MG63 (cell line): ENCODE measurements around the gene TMEM132A. TPM values are rescaled to one million over a fixed set of nuclear protein-coding genes. Genes with fewer than 3 reads are reported as not detected.
"Not testable (repeated sequence)": the region's sequence is repeated elsewhere in the genome, so short reads cannot be mapped to it uniquely, and the experiment has no call there.

Experiments
- DNase-seq: peaks from one replicate; pipeline ENCODE4 v3.0.0-alpha.2; 2020
- H3K27me3 ChIP-seq: fragments of 250-450 bp; sonication (Bioruptor Pico); 2 replicates; pipeline ENCODE4 v1.5.1; 2020; ENCODE audit warnings: mild to moderate bottlenecking, moderate library complexity
- H3K36me3 ChIP-seq: fragments of 250-450 bp; sonication (Bioruptor Pico); 2 replicates; pipeline ENCODE4 v1.5.1; 2020; ENCODE audit warnings: mild to moderate bottlenecking, moderate library complexity
- H3K4me3 ChIP-seq: fragments of 250-450 bp; sonication (Bioruptor Pico); 2 replicates; pipeline ENCODE4 v1.5.1; 2020; ENCODE audit warnings: mild to moderate bottlenecking, moderate library complexity
- H3K9me3 ChIP-seq: fragments of 250-450 bp; sonication (Bioruptor Pico); 2 replicates; pipeline ENCODE4 v1.5.1; 2020; ENCODE audit warnings: mild to moderate bottlenecking, moderate library complexity
- total RNA-seq: library from RNA; depleted of rRNA; stranded (reverse); fragments of >200 nt; shearing (Covaris generic); gene quantifications from 2 replicates; pipeline ENCODE4 v1.2.3, GENCODE V29; 2014; ENCODE audit warnings: low replicate concordance

Gene TMEM132A
- total RNA-seq, 1 experiment from 2014 or later, result 16.3 TPM

DNA sequence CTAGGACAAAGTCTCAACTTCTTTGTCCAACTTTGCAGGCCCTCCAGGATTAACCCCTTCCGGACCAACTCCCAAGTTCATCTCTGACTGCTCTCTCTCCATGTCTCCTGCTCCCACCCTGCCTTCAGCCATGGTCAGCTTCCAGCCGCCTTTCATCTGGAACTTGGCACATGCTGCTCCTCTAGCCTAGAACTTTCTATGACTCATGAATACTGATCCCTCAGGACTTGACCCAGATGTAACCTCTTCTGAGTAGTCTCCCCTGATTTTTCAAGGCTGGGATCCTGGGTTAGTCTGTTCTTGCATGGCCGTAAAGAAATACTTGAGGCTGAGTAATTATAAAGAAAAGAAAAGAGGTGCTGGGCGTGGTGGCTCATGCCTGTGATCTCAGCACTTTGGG lies 32.9 kb downstream of the TMEM132A start:
- Histone ChIP-seq H3K4me3 (no peak overlapping the region), H3K9me3 (no peaks in the 10 kb centered on the region), H3K27me3 (no peaks in the 10 kb centered on the region), H3K36me3 (no peaks in the 10 kb centered on the region)
- DNase-seq, result no peak

DNA sequence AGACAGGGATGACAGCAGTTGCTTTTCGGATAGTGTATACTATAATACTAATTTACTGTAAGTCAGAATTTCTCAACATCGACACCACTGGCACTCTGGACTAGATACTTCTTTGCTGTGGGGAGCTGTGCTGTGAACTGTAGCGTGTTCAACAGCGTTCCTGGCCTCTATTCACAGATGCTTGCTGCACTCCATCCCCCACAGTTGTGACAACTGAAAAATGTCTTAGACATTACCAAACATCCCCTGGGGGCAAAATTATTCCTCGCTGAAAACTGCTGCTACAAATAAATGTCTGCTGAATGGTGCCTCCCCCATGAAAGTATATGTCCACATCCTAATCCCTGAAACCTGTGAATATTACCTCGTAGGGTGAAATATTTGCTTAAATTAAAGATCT lies 35.2 kb downstream of the TMEM132A start:
- Histone ChIP-seq H3K27me3 (no peaks in the 10 kb centered on the region), H3K9me3 (no peaks in the 10 kb centered on the region), H3K36me3 (no peaks in the 10 kb centered on the region), H3K4me3 (no peak overlapping the region)
- DNase-seq, result no peak

DNA sequence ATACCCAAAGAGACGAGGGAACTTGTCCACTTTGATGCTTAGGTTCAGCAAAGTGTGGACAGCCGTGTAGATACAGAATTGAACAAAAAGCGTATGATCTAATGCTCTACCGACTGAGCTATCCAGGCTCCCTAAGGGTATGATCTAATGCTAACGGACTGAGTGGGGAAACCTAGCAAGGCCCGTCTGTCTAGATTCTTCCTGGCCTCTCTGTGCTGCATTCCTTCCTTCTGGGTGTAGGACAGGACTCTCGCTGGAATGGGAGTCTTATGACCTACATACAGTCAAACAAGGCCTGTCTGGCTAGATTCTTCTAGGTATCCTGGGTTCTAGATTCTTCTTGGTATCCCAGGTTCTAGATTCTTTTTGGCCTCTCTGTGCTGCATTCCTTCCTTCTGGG lies 36.1 kb downstream of the TMEM132A start:
- no peaks in the 10 kb centered on the region for H3K9me3 ChIP-seq
- H3K27me3 ChIP-seq, result no peaks in the 10 kb centered on the region
- no peak overlapping the region for H3K4me3 ChIP-seq
- DNase-seq, result no peak
- no peaks in the 10 kb centered on the region for H3K36me3 ChIP-seq

DNA sequence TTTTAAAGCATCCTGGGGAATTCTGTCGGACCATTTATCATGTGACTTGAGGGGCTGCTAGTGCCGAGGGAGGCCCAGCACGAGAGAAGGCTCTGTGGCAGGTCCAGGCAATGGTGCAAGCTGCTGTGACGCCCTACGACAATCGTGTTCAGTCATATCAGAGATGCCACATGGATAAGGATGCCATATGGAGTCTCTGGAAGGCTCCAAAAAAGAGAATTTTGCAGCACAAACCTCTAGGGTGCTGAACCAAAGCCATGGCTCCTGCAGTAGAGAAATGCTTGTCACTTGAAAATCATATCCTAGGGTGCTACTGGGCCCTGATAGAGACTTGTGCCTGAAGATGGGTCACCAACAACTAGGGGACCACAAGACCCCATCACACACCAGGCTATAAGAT lies 40.5 kb downstream of the TMEM132A start:
- H3K36me3 ChIP-seq, result no peaks in the 10 kb centered on the region
- peaks cover 12% of the 10 kb centered on the region for H3K9me3 ChIP-seq
- no peak overlapping the region for H3K4me3 ChIP-seq
- H3K27me3 ChIP-seq, result no peaks in the 10 kb centered on the region
- DNase-seq, result no peak

DNA sequence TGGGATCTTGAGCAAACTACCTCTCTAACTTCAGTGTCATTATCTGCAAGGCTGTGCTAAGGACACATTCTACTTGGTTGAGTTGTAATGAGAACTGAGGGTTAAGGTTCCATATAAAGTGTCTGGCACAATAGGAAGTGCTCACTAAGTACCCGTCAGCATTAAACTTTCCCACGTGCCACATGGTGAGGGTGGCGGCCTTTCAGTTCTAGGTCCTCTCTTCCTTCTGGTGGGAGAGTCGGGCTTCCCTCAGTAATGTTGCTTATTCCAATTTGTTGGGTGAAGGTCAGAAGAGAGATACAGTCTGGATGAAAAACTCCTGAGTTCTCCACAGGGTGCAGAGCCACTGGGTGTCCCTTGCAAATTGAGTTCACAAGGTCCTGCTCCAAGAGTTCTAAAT lies 42.6 kb downstream of the TMEM132A start:
- no peaks in the 10 kb centered on the region for H3K36me3 ChIP-seq
- H3K9me3 ChIP-seq, result peaks cover 12% of the 10 kb centered on the region
- no peaks in the 10 kb centered on the region for H3K27me3 ChIP-seq
- H3K4me3 ChIP-seq, result no peak overlapping the region
- DNase-seq, result no peak

DNA sequence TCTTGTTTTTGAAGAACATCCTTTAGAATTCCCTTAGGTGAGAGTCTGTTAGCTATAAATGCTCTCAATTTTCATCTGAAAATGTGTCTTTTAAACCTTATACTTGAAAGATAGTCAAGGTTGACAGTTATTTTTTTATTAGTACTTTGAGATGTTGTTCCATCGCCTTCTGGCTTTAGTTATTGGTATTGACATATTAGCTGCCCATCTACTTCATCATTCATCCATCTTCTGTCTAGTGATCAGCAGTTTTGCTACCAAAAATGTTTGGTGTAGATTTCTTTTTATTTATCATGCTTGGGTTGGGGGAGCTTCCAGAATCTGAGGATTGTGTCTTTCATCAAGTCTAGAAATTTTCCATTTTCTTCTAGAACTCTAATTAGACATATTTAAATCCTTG lies 44.0 kb downstream of the TMEM132A start:
- Histone ChIP-seq H3K36me3 (no peaks in the 10 kb centered on the region), H3K27me3 (no peaks in the 10 kb centered on the region), H3K9me3 (peaks cover 12% of the 10 kb centered on the region), H3K4me3 (no peak overlapping the region)
- DNase-seq, result no peak

DNA sequence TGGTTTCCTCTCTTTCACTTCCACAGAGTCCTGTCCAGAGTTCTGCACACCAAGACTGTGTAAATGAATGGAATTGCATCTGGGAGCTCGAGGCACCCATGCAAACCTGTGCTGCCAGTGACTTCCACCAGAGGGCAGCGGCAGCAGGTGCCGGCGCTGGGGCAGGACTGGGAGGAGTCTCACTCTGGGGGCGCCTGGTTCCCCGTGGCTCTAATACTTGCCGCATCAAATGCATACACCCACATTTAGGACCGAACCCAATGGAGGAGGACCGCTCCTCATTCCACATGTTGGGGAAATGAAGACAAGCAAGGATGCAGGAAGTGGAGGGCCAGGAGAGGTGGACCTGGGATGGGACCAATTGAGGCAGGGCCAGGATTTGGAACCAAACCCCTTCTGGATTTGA lies 46.1 kb downstream of the TMEM132A start:
- H3K36me3 ChIP-seq, result no peaks in the 10 kb centered on the region
- H3K9me3 ChIP-seq, result peaks cover 12% of the 10 kb centered on the region
- peak; percentile 26 for DNase-seq

DNA sequence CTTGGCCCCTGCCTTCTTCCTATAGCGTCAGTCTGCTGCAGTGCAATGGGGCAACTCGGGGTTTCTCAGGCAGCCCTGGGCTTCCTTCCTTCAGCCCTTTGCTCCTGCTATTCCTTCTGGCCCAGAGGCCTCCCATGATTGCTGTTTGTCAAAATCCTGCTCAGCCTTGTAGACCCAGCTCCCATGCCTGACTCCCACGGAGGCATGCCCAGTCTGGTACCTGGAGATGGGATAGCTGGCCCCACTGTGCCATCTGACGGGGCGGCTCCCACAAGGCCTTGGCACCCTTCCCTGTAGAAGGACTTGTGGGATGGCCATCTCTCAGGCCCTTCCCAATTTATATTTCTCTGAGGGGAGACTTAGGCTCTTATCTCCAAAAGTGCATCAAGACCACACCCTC lies 46.6 kb downstream of the TMEM132A start:
- Histone ChIP-seq H3K36me3 (no peaks in the 10 kb centered on the region), H3K27me3 (no peaks in the 10 kb centered on the region), H3K4me3 (no peak overlapping the region), H3K9me3 (peaks cover 12% of the 10 kb centered on the region)
- no peak for DNase-seq

More for the DNA sequence above, 46.1 kb downstream of the TMEM132A start:
- Histone ChIP-seq H3K27me3 (no peaks in the 10 kb centered on the region), H3K4me3 (no peak overlapping the region)

DNA sequence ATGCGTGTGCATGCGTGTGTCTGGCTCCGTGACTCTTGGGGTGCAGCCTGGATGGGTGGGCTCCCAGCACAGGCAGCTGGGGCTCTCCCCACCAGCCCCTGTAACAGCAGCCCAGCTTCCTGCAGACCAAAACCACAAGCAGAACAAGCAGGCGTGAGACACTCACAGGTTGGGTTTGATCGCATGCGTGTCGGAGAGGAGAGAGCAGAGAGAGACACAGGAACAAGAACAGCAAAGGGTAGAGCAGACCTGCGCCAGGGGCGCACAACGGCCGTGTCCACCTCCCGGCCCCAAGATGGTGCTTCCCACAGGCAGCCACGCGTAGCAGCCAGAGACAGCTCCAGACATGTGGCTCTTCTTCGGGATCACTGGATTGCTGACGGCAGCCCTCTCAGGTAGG lies 47.3 kb downstream of the TMEM132A start, which contains the start of gene CD6:
CD6 (plus strand) TSS at position 161 of the 400 bp plus-strand sequence; CDS start at position 347, 186 bp downstream.
- no peak for DNase-seq
- Histone ChIP-seq H3K36me3 (no peaks in the 10 kb centered on the region), H3K27me3 (no peaks in the 10 kb centered on the region), H3K4me3 (no peak within 1 kb of the TSS), H3K9me3 (peaks cover 12% of the 10 kb centered on the region)

DNA sequence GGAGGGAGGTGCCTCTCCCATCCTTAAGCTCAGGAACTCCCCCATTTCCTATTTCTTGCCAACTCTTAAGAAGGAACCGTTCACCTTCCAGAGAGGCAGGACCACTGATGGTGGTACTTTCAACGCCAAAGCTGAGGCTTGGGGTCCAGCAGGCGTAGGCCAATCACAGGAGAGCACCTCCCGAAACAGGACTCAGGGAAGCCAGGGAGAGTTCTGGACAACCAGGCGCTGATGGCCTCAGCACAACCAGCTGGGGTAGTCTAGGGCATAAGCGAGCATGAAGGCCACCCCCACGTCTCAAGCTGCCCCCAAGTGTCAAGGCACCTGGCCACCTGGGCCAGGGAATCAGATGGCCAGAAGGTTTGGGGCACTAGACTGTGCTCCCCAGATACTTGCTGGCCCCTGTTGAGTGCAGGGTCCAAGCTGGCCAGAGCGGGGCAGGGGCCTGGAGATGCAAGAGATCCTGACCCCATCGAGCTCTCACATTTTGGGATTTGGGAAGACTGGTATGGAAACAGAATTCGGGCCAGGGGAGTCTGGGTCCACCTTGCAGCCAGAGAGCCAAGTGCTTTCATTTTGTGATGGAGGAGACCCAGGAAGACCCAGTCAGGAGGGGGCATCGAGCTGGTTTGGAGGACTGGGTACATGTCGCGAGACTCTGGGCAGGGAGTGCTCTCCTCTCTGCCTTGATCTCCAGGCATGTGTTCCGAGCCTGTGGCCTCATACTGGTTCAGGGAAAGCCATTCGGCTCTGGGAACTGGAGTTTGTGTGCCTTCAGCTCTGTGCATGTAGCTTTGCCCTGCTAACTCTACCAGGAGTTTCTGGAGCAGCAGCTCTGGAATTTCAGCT lies 48.1 kb downstream of the TMEM132A start:
- DNase-seq, result no peak
- Histone ChIP-seq H3K36me3 (no peaks in the 10 kb centered on the region), H3K27me3 (no peaks in the 10 kb centered on the region), H3K9me3 (peaks cover 12% of the 10 kb centered on the region), H3K4me3 (no peak overlapping the region)

DNA sequence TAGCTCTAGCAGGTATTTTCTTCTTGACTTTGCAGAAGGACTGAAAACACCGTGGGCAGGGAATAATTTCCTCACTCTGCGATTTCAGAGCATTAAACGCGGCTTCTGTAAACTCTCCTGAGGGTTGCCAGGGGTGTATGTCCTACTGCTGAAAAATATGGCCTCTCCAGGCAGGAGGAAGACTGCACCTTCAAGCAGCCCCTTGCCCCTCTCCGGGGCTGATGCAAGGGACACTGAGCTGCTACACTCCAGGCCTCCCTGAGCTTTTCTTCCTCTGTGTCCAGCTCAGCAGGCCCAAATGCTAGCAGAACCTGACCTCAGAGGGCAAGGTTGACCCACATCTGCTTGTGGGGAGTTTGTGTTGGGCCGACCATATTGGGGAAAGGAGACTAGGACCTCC lies 49.4 kb downstream of the TMEM132A start:
- no peaks in the 10 kb centered on the region for H3K36me3 ChIP-seq
- DNase-seq, result no peak

DNA sequence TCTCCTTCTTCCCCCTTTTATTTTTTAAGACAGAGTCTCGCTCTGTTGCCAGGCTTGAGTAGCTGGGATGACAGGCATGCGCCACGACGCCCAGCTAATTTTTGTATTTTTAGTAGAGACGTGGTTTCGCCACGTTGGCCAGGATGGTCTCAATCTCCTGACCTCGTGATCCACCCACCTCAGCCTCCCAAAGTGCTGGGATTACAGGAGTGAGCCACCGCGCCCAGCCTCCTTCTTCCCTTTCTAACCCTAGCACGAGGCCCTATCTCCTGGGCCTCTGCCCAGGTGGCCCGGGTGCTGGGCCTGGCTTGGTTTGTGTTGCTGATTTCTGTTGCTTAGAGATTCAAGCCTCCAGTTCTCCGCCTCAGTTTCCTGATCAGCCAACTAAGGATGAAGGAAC lies 50.1 kb downstream of the TMEM132A start:
- H3K27me3 ChIP-seq, DNase-seq, H3K4me3 ChIP-seq: not testable (repeated sequence)

More for the DNA sequence above, 49.4 kb downstream of the TMEM132A start:
- no peak overlapping the region for H3K4me3 ChIP-seq
- H3K9me3 ChIP-seq, result peaks cover 3% of the 10 kb centered on the region; the same call in 1 of the 2 replicates
- no peaks in the 10 kb centered on the region for H3K27me3 ChIP-seq

DNA sequence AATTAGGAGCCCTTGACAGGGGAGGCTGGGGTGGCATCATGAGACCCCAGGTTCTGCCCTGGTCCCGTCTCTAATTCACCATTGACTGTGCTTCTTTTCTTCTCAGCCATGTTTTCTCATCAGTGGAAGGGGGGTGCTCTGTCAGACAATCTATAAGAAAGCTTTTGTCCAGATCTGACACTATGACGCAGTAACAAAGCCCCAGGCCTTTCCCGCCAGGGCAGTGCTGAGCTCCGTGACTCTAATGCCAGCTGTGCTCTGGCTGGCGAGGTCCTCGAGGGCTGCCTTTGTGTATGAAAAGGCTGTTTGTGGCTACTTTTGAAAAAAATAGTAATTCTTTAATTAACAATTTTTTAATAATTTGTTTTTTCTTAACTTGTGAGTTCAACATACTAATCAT lies 50.5 kb downstream of the TMEM132A start:
- Histone ChIP-seq H3K4me3 (no peak overlapping the region), H3K36me3 (no peaks in the 10 kb centered on the region), H3K27me3 (no peaks in the 10 kb centered on the region), H3K9me3 (no peaks in the 10 kb centered on the region)
- DNase-seq, result no peak

More for the DNA sequence above, 50.1 kb downstream of the TMEM132A start:
- not testable (repeated sequence) for H3K9me3 ChIP-seq, H3K36me3 ChIP-seq

DNA sequence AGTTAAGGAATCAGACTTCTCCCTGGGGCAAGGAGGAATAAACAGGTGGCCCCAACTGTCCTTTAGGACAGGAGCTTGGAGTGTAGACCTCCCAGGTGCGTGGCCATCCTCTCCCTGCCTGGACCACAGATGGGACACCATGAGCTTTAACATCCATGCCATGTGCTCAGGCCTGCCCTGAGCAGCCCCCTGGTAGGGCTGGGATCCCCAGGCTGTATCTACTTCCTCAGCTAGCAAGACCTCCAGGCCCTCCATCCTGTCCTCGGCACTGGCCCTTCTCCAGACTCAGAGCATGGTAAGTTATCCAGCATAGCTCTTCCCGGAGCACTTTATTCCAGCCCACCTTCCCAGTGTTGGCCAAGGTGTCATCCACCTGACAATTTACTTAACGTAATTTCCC lies 53.0 kb downstream of the TMEM132A start:
- DNase-seq, result no peak
- Histone ChIP-seq H3K9me3 (no peaks in the 10 kb centered on the region), H3K36me3 (no peaks in the 10 kb centered on the region), H3K4me3 (no peak overlapping the region), H3K27me3 (no peaks in the 10 kb centered on the region)

DNA sequence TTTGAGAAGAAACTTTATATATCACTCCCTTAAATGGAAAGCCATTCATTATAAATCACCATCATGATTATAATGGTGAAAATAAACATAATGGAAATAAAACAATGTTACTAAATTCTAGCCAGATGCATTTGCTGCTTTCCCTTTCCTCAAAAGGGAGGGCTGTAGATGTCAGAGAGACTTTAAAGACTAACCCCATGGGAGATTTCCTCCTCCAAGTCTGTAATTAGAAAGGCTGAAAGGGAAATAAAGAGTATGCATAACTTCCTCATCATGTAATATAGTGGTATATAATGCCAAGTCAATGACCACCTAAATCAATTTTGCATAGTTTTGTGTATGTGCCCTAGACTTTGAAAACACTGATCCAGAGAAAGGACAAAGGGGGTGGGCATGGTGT lies 53.6 kb downstream of the TMEM132A start:
- H3K9me3 ChIP-seq, result no peaks in the 10 kb centered on the region
- no peak for DNase-seq
- H3K4me3 ChIP-seq, result no peak overlapping the region

DNA sequence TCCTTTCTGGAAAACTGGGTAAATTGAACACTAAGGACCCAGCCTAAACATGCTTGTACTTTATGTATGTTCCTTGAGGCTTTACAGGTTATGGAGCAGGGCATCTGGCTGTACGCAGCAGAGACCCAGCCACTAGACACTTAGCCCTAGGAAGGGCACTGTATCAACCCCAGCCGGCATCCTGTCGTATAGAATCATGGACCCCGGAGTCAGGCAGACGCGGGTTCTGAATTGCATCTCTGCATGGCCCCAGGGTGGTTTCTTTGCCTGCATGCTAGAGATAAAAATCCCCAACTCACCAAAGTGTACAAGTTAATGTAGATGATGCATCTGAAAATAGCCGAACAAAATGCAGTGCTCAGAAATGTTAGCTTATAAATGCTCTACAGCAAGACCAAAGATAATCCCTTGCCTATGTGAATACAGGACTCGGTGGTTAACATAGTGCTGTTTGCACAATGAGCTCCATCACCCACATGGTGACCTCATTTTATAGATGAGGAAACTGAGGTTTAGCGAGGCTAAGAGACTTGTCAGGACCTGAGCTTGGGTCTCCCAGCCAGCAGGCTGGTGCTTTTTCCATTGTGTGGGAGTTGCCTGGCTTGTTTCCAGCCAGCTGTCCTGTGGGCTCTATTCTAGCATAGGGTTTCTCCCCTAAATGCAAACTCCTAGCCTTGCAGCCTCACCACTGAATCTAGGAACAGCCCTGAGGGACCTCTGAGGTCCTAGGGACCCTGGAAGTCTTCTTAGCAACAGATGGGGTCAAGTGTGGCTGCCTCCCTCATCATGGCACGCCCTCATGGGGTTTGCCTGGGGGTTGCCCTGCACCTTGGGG lies 54.5 kb downstream of the TMEM132A start:
- no peaks in the 10 kb centered on the region for H3K27me3 ChIP-seq
- H3K36me3 ChIP-seq, result no peaks in the 10 kb centered on the region
- no peaks in the 10 kb centered on the region for H3K9me3 ChIP-seq
- no peak for DNase-seq
- H3K4me3 ChIP-seq, result no peak overlapping the region

More for the DNA sequence above, 53.6 kb downstream of the TMEM132A start:
- H3K36me3 ChIP-seq, result no peaks in the 10 kb centered on the region
- H3K27me3 ChIP-seq, result no peaks in the 10 kb centered on the region

DNA sequence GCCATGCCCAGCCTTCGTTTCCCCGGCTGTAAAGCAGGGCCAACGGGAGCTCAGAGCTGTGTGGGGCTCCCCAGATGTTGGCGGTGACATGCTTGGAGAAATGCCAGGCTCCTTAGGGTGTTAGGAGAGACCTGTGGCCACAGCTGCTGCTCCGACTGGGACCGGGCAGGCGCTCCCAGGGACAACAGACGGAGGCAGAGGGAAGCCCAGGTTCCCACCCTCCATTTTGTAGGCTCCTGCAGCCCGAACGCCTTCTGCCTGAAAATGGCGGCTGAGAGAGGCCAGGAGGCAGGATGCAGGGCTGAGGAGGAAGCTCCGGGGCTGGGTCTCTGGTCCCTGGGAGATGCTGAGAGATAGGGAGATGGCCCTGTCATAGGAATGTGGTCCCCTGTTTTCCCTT lies 57.3 kb downstream of the TMEM132A start:
- no peaks in the 10 kb centered on the region for H3K36me3 ChIP-seq
- H3K4me3 ChIP-seq, result no peak overlapping the region
- no peak for DNase-seq
- no peaks in the 10 kb centered on the region for H3K27me3 ChIP-seq
- no peaks in the 10 kb centered on the region for H3K9me3 ChIP-seq
